Epithelial cell of esophagus (primary cell): ENCODE data around the gene CHST11.
A peak's percentile ranks its signal among the peaks of the same experiment; 100 is the strongest.

ENCODE experiments used
- DNase-seq: peaks from one replicate; pipeline ENCODE4 v3.0.0; 2010; ENCODE audit warnings: low read depth
- H3K4me3 ChIP-seq: 2 replicates; pipeline ENCODE4 v1.5.1; 2011; ENCODE audit warnings: mild to moderate bottlenecking, low read length, control low read depth
- CTCF ChIP-seq: IDR thresholded peaks from 2 replicates; pipeline ENCODE4 v1.5.1; 2011; ENCODE audit warnings: low read depth, mild to moderate bottlenecking, low read length, control low read depth, inconsistent platforms; ENCODE audit not compliant: insufficient read depth; ENCODE audit errors: missing control alignments

The CHST11 gene

GRCh38 chr12:104426926-104427546, 29.7 kb upstream of the CHST11 start:
- no peak for TF ChIP-seq CTCF
- H3K4me3 ChIP-seq, result no peak overlapping the region
- peak; percentile 48 for DNase-seq

GRCh38 chr12:104427547-104427938, 29.2 kb upstream of the CHST11 start:
- DNase-seq, result no peak
- H3K4me3 ChIP-seq, result no peak overlapping the region
- TF ChIP-seq CTCF, result no peak

- TF ChIP-seq CTCF, result no peak
- H3K4me3 ChIP-seq, result no peak overlapping the region
Observed at GRCh38 chr12:104433061-104433460, 23.7 kb upstream of the CHST11 start.

GRCh38 chr12:104434129-104434528, 22.6 kb upstream of the CHST11 start:
- no peak for DNase-seq
- no peak for TF ChIP-seq CTCF
- no peak overlapping the region for H3K4me3 ChIP-seq

More at GRCh38 chr12:104433061-104433460, 23.7 kb upstream of the CHST11 start:
- no peak for DNase-seq

- no peak overlapping the region for H3K4me3 ChIP-seq
- no peak for DNase-seq
- no peak for TF ChIP-seq CTCF
Observed at GRCh38 chr12:104435175-104435574, 21.6 kb upstream of the CHST11 start.

- H3K4me3 ChIP-seq, result no peak overlapping the region
- no peak for TF ChIP-seq CTCF
- DNase-seq, result no peak
Observed at GRCh38 chr12:104435765-104436164, 21.0 kb upstream of the CHST11 start.

- H3K4me3 ChIP-seq, result no peak overlapping the region
- no peak for DNase-seq
- no peak for TF ChIP-seq CTCF
Observed at GRCh38 chr12:104436790-104437189, 20.0 kb upstream of the CHST11 start.
